Loucy (cell line): ENCODE data around the gene AATK.

Experiments
- H2AFZ ChIP-seq: fragments of 200-600 bp; sonication (generic); 2 replicates; pipeline ENCODE4 v1.6.0; 2016; ENCODE audit warnings: antibody characterized with exemption, mild to moderate bottlenecking, low read length, moderate library complexity
- H3F3A ChIP-seq: fragments of 200-600 bp; 2 replicates; pipeline ENCODE4 v1.6.0; 2016; ENCODE audit warnings: antibody characterized with exemption, low read depth, mild to moderate bottlenecking
- H3K27me3 ChIP-seq: fragments of 200-600 bp; sonication (generic); 2 replicates; pipeline ENCODE4 v1.6.1; 2014; ENCODE audit warnings: low read length, mild to moderate bottlenecking; ENCODE audit not compliant: insufficient read depth, poor library complexity, severe bottlenecking
- H3K36me3 ChIP-seq: fragments of 200-600 bp; sonication (generic); 2 replicates; pipeline ENCODE4 v1.6.1; 2016; ENCODE audit warnings: low read length; ENCODE audit not compliant: insufficient read depth
- H3K4me1 ChIP-seq: fragments of 200-600 bp; sonication (generic); 2 replicates; pipeline ENCODE4 v1.5.1; 2014; ENCODE audit warnings: low read length, mild to moderate bottlenecking; ENCODE audit not compliant: insufficient read depth, poor library complexity, severe bottlenecking
- H3K4me2 ChIP-seq: fragments of 200-600 bp; sonication (generic); 2 replicates; pipeline ENCODE4 v1.6.0; 2014; ENCODE audit warnings: antibody characterized with exemption, low read length, low read depth, mild to moderate bottlenecking; ENCODE audit not compliant: poor library complexity, severe bottlenecking
- H3K4me3 ChIP-seq: fragments of 200-600 bp; sonication (generic); 2 replicates; pipeline ENCODE4 v1.5.1; 2014; ENCODE audit warnings: low read length, mild to moderate bottlenecking, mixed read lengths; ENCODE audit not compliant: poor library complexity, severe bottlenecking
- H3K79me2 ChIP-seq: fragments of 200-600 bp; sonication (generic); 2 replicates; pipeline ENCODE4 v1.6.1; 2014; ENCODE audit warnings: low read length; ENCODE audit not compliant: insufficient read depth
- H3K9ac ChIP-seq: fragments of 200-600 bp; sonication (generic); 2 replicates; pipeline ENCODE4 v1.6.0; 2014; ENCODE audit warnings: mild to moderate bottlenecking, low read depth, low read length, moderate library complexity; ENCODE audit not compliant: poor library complexity, severe bottlenecking
- H3K9me2 ChIP-seq: fragments of 200-600 bp; sonication (generic); replicated peaks from 2 replicates; pipeline ENCODE4 v1.6.1; 2016; ENCODE audit warnings: low read depth, low read length, mixed read lengths
- H3K9me3 ChIP-seq: fragments of 200-600 bp; sonication (generic); 2 replicates; pipeline ENCODE4 v1.6.1; 2014; ENCODE audit warnings: mild to moderate bottlenecking, antibody characterized with exemption, low read length, low read depth; ENCODE audit not compliant: insufficient read depth
- H4K20me1 ChIP-seq: fragments of 200-600 bp; sonication (generic); 2 replicates; pipeline ENCODE4 v1.6.0; 2014; ENCODE audit warnings: antibody characterized with exemption, low read length, mild to moderate bottlenecking; ENCODE audit not compliant: insufficient read depth, poor library complexity, severe bottlenecking
- CTCF ChIP-seq: fragments of 200-600 bp; sonication (generic); conservative IDR thresholded peaks from 2 replicates; pipeline ENCODE4 v1.5.1; 2014; ENCODE audit warnings: mild to moderate bottlenecking, antibody characterized with exemption, low read length
- EZH2phosphoT487 ChIP-seq: fragments of 200-600 bp; IDR thresholded peaks from 2 replicates; pipeline ENCODE4 v1.6.1; 2018; ENCODE audit warnings: antibody characterized with exemption, mild to moderate bottlenecking, moderate library complexity, borderline replicate concordance

Gene AATK

DNA sequence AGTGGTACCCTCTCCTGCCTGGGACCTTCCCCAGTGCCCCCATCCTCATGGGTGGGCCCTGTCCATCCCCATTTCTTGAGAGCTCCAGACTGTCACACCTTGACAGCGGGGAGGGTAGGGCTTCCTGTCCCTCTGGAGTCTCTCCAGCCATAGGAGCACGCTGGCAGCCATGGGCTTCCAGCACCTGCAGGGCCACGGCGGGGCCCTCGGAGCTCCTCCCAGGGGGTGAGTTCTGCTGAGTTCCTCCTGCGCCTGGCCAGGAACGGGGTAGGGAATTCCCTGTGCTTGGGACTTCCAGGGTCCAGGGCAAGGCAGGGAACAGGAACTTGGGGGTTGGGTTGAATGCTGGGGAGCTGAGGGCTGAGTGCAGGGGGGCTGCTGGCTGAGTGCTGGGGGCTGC is 23.0 kb upstream of the AATK start:
- Histone ChIP-seq H4K20me1 (no peaks in the 10 kb centered on the region), H3K27me3 (no peaks in the 10 kb centered on the region), H3K36me3 (peaks cover 7% of the 10 kb centered on the region; the same call in 1 of the 2 replicates), H3K9ac (no peak overlapping the region), H3K4me1 (no peaks in the 10 kb centered on the region), H3K4me2 (no peak overlapping the region), H2AFZ (no peak overlapping the region), H3K4me3 (no peak overlapping the region), H3K9me2 (no peaks in the 10 kb centered on the region), H3K79me2 (no peaks in the 10 kb centered on the region), H3F3A (no peaks in the 10 kb centered on the region), H3K9me3 (no peaks in the 10 kb centered on the region)
- TF ChIP-seq CTCF (no peak), EZH2phosphoT487 (no peak)

DNA sequence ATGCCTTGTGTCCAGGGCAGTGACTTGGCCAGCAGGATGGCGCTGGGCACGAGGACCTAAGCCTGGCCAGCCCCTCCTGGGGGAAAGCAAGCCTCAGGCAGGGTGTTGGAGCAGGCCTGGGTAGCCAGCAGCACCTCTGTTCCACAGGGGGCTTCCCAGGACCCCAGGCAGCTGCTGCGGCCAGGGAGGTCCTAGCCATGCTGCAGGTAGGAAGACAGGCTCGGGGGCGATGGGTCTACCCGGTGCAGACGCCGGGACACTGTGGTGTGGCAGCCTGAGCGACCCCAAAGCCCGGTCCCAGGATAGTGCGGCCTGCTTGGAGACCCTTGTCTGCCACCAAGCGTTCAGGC is 22.4 kb upstream of the AATK start:
- H3K27me3 ChIP-seq: no peaks in the 10 kb centered on the region
- no peaks in the 10 kb centered on the region for H3F3A ChIP-seq
- no peaks in the 10 kb centered on the region for H3K9me3 ChIP-seq
- no peaks in the 10 kb centered on the region for H3K9me2 ChIP-seq
- H3K4me2 ChIP-seq: no peak overlapping the region
- H3K4me3 ChIP-seq: no peak overlapping the region
- no peaks in the 10 kb centered on the region for H3K79me2 ChIP-seq
- H3K4me1 ChIP-seq: no peaks in the 10 kb centered on the region
- H3K36me3 ChIP-seq: peaks cover 7% of the 10 kb centered on the region; the same call in 1 of the 2 replicates
- no peak for TF ChIP-seq CTCF
- TF ChIP-seq EZH2phosphoT487: no peak
- H2AFZ ChIP-seq: no peak overlapping the region
- no peak overlapping the region for H3K9ac ChIP-seq
- H4K20me1 ChIP-seq: no peaks in the 10 kb centered on the region

GRCh38 chr17:81187586-81188490 is 21.8 kb upstream of the AATK start:
- Histone ChIP-seq H4K20me1 (no peaks in the 10 kb centered on the region), H3F3A (no peaks in the 10 kb centered on the region), H3K4me3 (no peak overlapping the region), H3K27me3 (no peaks in the 10 kb centered on the region), H3K79me2 (no peaks in the 10 kb centered on the region), H3K36me3 (peaks cover 7% of the 10 kb centered on the region; the same call in 1 of the 2 replicates), H2AFZ (no peak overlapping the region), H3K4me1 (no peaks in the 10 kb centered on the region), H3K4me2 (no peak overlapping the region), H3K9me3 (no peaks in the 10 kb centered on the region), H3K9ac (no peak overlapping the region), H3K9me2 (no peaks in the 10 kb centered on the region)
- no peak for TF ChIP-seq EZH2phosphoT487
- no peak for TF ChIP-seq CTCF
